ENCODE measurements around the gene PEX10. TPM values are rescaled to one million over a fixed set of nuclear protein-coding genes. Genes with fewer than 3 reads are reported as not detected.

PEX10 gene
- total RNA-seq, 1 donor from 2014 or later = 14.6 TPM

DNA sequence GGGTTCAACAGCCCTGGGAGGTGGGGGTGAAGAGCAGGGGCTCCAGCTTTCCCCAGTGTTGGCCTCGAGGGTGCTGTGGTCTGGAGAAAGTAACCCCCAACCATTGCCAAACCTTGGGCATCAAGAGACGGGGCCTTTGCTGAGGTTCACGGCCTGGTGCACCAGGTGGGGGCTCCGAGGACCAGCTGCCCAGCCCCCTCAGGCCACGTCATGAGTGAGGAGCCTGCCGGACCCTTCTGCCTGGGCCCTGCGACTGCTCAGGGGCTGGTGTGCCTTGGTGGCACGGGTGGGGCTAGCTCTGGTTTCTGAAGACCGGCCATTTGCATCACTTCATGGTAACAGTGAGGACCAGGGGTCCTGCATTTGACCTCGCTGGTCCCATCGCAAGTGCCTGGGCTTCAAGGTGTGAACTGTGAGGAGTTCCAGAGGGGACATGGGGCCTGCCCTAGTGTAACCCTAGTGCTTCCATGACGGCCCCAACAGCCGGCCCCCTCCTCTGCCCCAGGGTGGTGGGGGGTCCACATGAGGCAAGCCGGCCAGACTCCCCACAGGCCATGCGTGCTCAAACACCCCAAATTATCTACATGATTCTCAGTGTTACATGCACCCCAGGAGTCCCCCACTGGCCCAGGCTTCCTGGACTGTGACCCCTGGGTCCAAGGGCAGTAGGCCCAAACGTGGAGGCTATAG, 34.5 kb downstream of the PEX10 start:
- intact Hi-C loops (cut with DNase I) = no loop called here
- no peak for ATAC-seq

DNA sequence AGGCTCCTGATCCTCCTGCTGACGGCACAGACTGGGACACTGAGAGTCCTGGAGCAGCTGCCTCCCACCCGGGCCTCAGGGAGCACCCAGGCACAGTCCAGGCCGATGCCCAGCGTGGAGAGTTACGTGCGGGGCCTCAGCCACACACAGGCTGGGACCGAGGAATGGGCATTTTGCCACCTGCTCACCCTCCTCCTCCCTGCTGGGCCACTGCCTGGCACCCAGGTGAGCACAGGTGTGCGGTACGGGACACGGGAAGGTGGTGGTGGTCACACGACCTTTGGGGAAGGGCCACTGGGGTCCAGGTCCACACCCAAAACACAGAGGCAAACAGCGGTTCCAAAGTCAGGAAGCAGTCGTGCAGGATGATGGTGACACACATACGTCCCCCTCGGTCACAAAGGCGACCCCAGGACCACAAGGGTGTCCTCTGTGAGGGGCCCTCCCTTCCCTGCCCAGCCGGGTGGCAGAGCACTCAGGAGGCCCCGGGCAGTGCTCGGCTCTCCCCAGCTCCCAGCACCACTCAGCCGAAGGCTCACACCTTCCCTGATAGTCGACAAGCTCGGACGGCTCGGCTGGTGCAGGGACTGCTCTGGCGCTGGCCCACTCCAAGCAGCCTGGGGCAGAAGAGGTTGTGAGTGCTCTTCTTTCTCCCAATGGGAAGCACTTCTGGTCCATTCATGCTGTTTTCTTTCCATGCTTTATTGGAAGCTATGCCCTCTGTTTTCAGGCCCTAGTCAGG, 35.3 kb downstream of the PEX10 start:
- ATAC-seq (no peak), DNase-seq (peak; percentile 60)
- Histone ChIP-seq H3K36me3 (no peaks in the 10 kb centered on the region), H3K27ac (no peak overlapping the region), H3K27me3 (no peaks in the 10 kb centered on the region), H3K4me1 (peaks cover 5% of the 10 kb centered on the region), H3K9me3 (no peaks in the 10 kb centered on the region), H3K4me3 (no peak overlapping the region)
- TF ChIP-seq, protein P1, sequence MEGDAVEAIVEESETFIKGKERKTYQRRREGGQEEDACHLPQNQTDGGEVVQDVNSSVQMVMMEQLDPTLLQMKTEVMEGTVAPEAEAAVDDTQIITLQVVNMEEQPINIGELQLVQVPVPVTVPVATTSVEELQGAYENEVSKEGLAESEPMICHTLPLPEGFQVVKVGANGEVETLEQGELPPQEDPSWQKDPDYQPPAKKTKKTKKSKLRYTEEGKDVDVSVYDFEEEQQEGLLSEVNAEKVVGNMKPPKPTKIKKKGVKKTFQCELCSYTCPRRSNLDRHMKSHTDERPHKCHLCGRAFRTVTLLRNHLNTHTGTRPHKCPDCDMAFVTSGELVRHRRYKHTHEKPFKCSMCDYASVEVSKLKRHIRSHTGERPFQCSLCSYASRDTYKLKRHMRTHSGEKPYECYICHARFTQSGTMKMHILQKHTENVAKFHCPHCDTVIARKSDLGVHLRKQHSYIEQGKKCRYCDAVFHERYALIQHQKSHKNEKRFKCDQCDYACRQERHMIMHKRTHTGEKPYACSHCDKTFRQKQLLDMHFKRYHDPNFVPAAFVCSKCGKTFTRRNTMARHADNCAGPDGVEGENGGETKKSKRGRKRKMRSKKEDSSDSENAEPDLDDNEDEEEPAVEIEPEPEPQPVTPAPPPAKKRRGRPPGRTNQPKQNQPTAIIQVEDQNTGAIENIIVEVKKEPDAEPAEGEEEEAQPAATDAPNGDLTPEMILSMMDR (IDR thresholded peaks at IDR 0.05) = no peak
- intact Hi-C loops (cut with DNase I) = no loop called here

More for the DNA sequence above, 34.5 kb downstream of the PEX10 start:
- TF ChIP-seq, protein P1 (IDR thresholded peaks at IDR 0.05) = no peak
- Histone ChIP-seq H3K27ac (no peak overlapping the region), H3K4me3 (no peak overlapping the region), H3K36me3 (no peaks in the 10 kb centered on the region), H3K9me3 (no peaks in the 10 kb centered on the region), H3K4me1 (peaks cover 5% of the 10 kb centered on the region), H3K27me3 (no peaks in the 10 kb centered on the region)
- DNase-seq = peak; percentile 51

DNA sequence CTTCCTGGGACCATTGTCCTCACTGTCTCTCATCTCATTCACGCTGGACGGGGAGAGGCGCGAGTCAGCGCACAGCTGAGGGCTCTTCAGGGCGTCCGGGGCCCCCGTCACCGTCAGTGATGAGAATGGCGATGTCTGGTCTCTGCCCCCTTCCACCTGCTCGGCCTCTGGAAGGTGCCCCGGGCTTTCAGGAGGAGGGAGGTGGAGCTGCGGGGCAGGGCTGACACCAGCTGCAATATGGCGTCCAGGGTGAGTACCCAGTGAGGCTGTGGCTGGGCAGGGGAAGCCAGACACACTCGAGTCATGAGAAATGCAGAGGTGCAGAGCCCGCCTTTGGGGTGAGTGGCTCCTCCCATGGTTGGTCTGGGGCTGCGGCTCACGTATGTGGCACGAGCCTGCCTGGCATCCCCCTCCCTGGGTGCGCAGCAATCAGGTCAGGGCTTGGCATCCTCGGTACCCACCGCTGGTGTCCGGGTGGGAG, 36.1 kb downstream of the PEX10 start:
- H3K4me1 ChIP-seq = peaks cover under 1% of the 10 kb centered on the region
- TF ChIP-seq, protein P1 (IDR thresholded peaks at IDR 0.05) = no peak
- H3K9me3 ChIP-seq = no peaks in the 10 kb centered on the region
- intact Hi-C loops (cut with DNase I) = no loop called here
- H3K27ac ChIP-seq = no peak overlapping the region
- DNase-seq (peak; percentile 58), ATAC-seq (no peak)
- no peaks in the 10 kb centered on the region for H3K36me3 ChIP-seq
- H3K27me3 ChIP-seq = no peaks in the 10 kb centered on the region
- no peak overlapping the region for H3K4me3 ChIP-seq

DNA sequence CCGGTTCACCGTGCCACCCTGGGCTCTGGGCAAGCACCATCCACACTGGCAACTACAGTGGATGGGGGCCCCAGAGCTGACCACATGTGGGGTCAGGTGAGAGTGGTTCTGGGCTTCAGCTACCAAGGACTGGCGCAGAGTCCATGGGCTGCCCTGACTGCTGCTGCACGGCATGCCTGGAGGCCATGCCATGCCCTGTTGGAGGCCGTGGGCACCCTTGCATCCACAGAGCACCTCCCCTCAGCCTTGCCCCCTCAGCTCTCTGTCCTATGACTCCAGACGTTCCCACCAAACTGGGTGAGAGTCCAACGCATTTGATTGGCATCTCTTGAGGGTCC, 36.5 kb downstream of the PEX10 start:
- no peaks in the 10 kb centered on the region for H3K36me3 ChIP-seq
- H3K4me1 ChIP-seq = no peaks in the 10 kb centered on the region
- DNase-seq (no peak), ATAC-seq (no peak)
- no peaks in the 10 kb centered on the region for H3K27me3 ChIP-seq
- H3K27ac ChIP-seq = no peak overlapping the region
- H3K4me3 ChIP-seq = no peak overlapping the region
- TF ChIP-seq, protein P1 (IDR thresholded peaks at IDR 0.05) = no peak
- intact Hi-C loops (cut with DNase I) = no loop called here
- H3K9me3 ChIP-seq = no peaks in the 10 kb centered on the region

DNA sequence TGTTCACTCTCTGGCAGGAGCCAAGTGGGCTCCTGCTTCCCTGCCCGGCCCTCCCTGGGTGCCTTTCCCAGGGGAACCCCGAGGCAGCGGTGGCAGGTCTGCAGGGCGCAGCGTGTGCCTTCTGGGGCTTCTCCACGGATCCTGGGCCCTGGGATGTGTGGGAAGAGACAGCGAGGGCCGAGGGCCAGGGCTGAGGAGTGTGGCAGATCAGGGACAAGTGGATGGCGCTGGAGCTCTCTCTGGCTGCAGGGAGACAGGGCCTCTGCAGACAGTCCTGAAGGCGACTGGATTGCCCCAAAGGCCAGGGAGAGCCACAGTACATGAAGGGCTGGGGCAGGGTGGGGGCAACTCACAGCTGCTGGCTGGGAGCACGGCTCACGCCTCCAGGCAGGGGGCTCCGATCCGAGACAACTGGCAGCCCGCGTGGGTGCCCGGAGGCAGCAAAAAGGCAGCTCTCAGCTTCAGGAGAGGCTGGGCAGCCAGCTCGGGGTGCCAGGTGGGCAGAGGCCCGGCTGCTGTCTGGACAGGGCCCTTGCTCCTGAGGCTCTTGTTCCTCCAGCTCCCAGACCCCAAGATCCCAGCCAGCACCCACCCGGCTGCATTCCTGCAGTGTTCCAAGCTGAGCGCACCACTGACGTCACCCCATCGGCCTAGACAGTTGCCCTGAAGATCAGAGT, 37.0 kb downstream of the PEX10 start:
- intact Hi-C loops (cut with DNase I) = no loop called here
- no peaks in the 10 kb centered on the region for H3K4me1 ChIP-seq
- no peaks in the 10 kb centered on the region for H3K9me3 ChIP-seq
- DNase-seq (peak; percentile 60), ATAC-seq (no peak)
- TF ChIP-seq, protein P1 (IDR thresholded peaks at IDR 0.05) = no peak
- no peaks in the 10 kb centered on the region for H3K36me3 ChIP-seq
- no peak overlapping the region for H3K4me3 ChIP-seq
- H3K27ac ChIP-seq = no peak overlapping the region
- no peaks in the 10 kb centered on the region for H3K27me3 ChIP-seq

Data from upper lobe of right lung (tissue), 1 donor.